HepG2 (cell line): ENCODE measurements around the gene UBE3B. TPM values are rescaled to one million over a fixed set of nuclear protein-coding genes. Genes with fewer than 3 reads are reported as not detected.

Source experiments
- ATAC-seq: fragments of 200-7000 bp; cut with Tn5 transposase; 3 replicates; pipeline ENCODE4 v1.9.1; 2020; ENCODE audit warnings: mild to moderate bottlenecking, moderate library complexity
- BruUV-seq: library from RNA; stranded (reverse); fragments of 400-500 nt; replicated peaks from 2 replicates; lab custom pipeline; 2021; lab: Mats Ljungman, UMichigan
- CTCF ChIA-PET: fragments of 300-600 bp; formaldehyde crosslinking; extraction: SDS; loops from one replicate; lab custom pipeline; 2021; ENCODE audit warnings: low total read pairs, inconsistent platforms, low intra/inter-chr PET ratio; lab: Yijun Ruan, JAX
- POLR2A ChIA-PET: fragments of 350-600 bp; sonication (Branson Sonifier 250); formaldehyde crosslinking; loops from one replicate; lab custom pipeline; 2020; ENCODE audit warnings: antibody characterized with exemption, inconsistent platforms; lab: Yijun Ruan, JAX
- DNase-seq: peaks from one replicate; pipeline ENCODE4 v3.0.0-alpha.2; 2015; ENCODE audit warnings: low spot score
- FAIRE-seq: peaks from 3 replicates; lab custom pipeline; 2011; peaks lifted over from hg19 to GRCh38; lab: Jason Lieb, UNC
- H2AFZ ChIP-seq: one replicate; pipeline ENCODE4 v1.6.1; 2011; ENCODE audit warnings: low read length, inconsistent platforms
- H3K27ac ChIP-seq: fragments of 300-600 bp; 3 replicates; pipeline ENCODE4 v1.8.0; 2011; ENCODE audit warnings: mixed run types, mild to moderate bottlenecking, mixed read lengths, low read length, inconsistent platforms; ENCODE audit not compliant: insufficient read depth; ENCODE audit errors: extremely low read length
- H3K27me3 ChIP-seq, 2 experiments: fragments of 200-600 bp in 1 of 2; 2 replicates in 1 of 2; 3 replicates in 1 of 2; pipeline versions ENCODE4 v1.6.0 to v1.8.0; 2011; ENCODE audit warnings: low read length in 2 of 2, mild to moderate bottlenecking in 2 of 2, moderate library complexity in 2 of 2, inconsistent platforms in 1 of 2; ENCODE audit not compliant: insufficient read depth in 2 of 2, control insufficient read depth in 1 of 2
- H3K36me3 ChIP-seq, 2 experiments: fragments of 200-600 bp in 1 of 2; replicated peaks in 1 of 2; 2 replicates in 1 of 2; 3 replicates in 1 of 2; pipeline versions ENCODE4 v1.5.1 to v1.8.0; 2011; ENCODE audit warnings: low read length in 2 of 2, inconsistent platforms in 1 of 2; ENCODE audit not compliant: insufficient read depth in 2 of 2, control insufficient read depth in 1 of 2
- H3K4me1 ChIP-seq: 2 replicates; pipeline ENCODE4 v1.5.1; 2012; ENCODE audit warnings: low read length, inconsistent platforms; ENCODE audit not compliant: insufficient read depth
- H3K4me2 ChIP-seq: 2 replicates; pipeline ENCODE4 v1.6.0; 2011; ENCODE audit warnings: low read depth, low read length, inconsistent platforms
- H3K4me3 ChIP-seq, 3 experiments: fragments of 200-600 bp in 1 of 3; sonication (generic), shearing (Covaris generic) in 1 of 3; replicated peaks in 1 of 3; 2 replicates each; pipeline ENCODE4 v1.5.1; 2011 to 2016; ENCODE audit warnings: low read length in 3 of 3, inconsistent platforms in 2 of 3, low read depth in 2 of 3, mild to moderate bottlenecking in 2 of 3, control low read depth in 1 of 3, mixed read lengths in 1 of 3; ENCODE audit not compliant: insufficient read depth in 1 of 3
- H3K79me2 ChIP-seq: one replicate; pipeline ENCODE4 v1.6.1; 2011; ENCODE audit warnings: low read length, inconsistent platforms; ENCODE audit not compliant: insufficient read depth
- H3K9ac ChIP-seq: 2 replicates; pipeline ENCODE4 v1.6.0; 2011; ENCODE audit warnings: mild to moderate bottlenecking, low read depth, low read length, inconsistent platforms; ENCODE audit not compliant: insufficient read depth
- H3K9me3 ChIP-seq: 2 replicates; pipeline ENCODE4 v1.5.1; 2012; ENCODE audit warnings: mild to moderate bottlenecking, low read length
- H4K20me1 ChIP-seq: 2 replicates; pipeline ENCODE4 v1.6.0; 2011; ENCODE audit warnings: inconsistent platforms, mild to moderate bottlenecking, low read length, moderate library complexity; ENCODE audit not compliant: insufficient read depth
- FOXJ3 ChIP-seq: sonication (generic); formaldehyde crosslinking; IDR thresholded peaks from 2 replicates; pipeline ENCODE4 v1.4.0; 2020; ENCODE audit warnings: missing genetic modification reagents, mild to moderate bottlenecking, borderline replicate concordance
- HOXA7 ChIP-seq: sonication (generic); formaldehyde crosslinking; IDR thresholded peaks from 2 replicates; pipeline ENCODE4 v1.8.1; 2022; ENCODE audit warnings: mild to moderate bottlenecking, missing genetic modification reagents, moderate library complexity
- KMT2A ChIP-seq: sonication (generic); formaldehyde crosslinking; IDR thresholded peaks from 2 replicates; pipeline ENCODE4 v1.4.0; 2020; ENCODE audit warnings: missing genetic modification reagents
- MAFK ChIP-seq, 2 experiments: IDR thresholded peaks in 1 of 2; conservative IDR thresholded peaks in 1 of 2; 2 replicates each; pipeline ENCODE4 v1.6.1; 2011; ENCODE audit warnings: improper control_type of control experiment in 2 of 2, low read length in 2 of 2
- ZBTB3 ChIP-seq: sonication (generic); formaldehyde crosslinking; IDR thresholded peaks from 2 replicates; pipeline ENCODE4 v1.4.0; 2020; ENCODE audit warnings: low read depth, mild to moderate bottlenecking, moderate library complexity, missing genetic modification reagents, borderline replicate concordance
- ZNF10 ChIP-seq: sonication (generic); formaldehyde crosslinking; IDR thresholded peaks from 2 replicates; pipeline ENCODE4 v1.4.0; 2020; ENCODE audit warnings: mild to moderate bottlenecking, low read depth, missing genetic modification reagents, borderline replicate concordance
- ZNF431 ChIP-seq: sonication (generic); formaldehyde crosslinking; IDR thresholded peaks from 2 replicates; pipeline ENCODE4 v1.9.0; 2022; ENCODE audit warnings: missing genetic modification reagents, low read depth, mild to moderate bottlenecking, borderline replicate concordance
- ZNF460 ChIP-seq: sonication (generic); formaldehyde crosslinking; IDR thresholded peaks from 2 replicates; pipeline ENCODE4 v1.5.1; 2020; ENCODE audit warnings: missing genetic modification reagents, mild to moderate bottlenecking, borderline replicate concordance
- ZNF530 ChIP-seq: sonication (generic); formaldehyde crosslinking; IDR thresholded peaks from 2 replicates; pipeline ENCODE4 v1.5.0; 2020; ENCODE audit warnings: low read depth, mild to moderate bottlenecking, missing genetic modification reagents
- ZNF781 ChIP-seq: sonication (generic); formaldehyde crosslinking; IDR thresholded peaks from 2 replicates; pipeline ENCODE4 v1.5.1; 2020; ENCODE audit warnings: borderline replicate concordance, mild to moderate bottlenecking, missing genetic modification reagents; ENCODE audit errors: not compliant biosample characterization
- WGBS: methylation state at CpG from one replicate; pipeline ENCODE4 v1.1.6; 2017; ENCODE audit warnings: low lambda C conversion rate; 5-methylcytosine and 5-hydroxymethylcytosine counted together
- in situ Hi-C: cut with HindIII; loops from 2 replicates; pipeline ENCODE4 v1.10.0; 2017; ENCODE audit warnings: low pct_unique_long_range_greater_than_20kb; ENCODE audit not compliant: extremely low pct_ligation_motif_present
- intact Hi-C: fragments of 100-400 bp; cut with micrococcal nuclease; formaldehyde crosslinking; loops from one replicate; pipeline ENCODE4 v1.10.0; 2022; ENCODE audit not compliant: unreplicated experiment
- polyA plus RNA-seq, 8 experiments: library from polyadenylated mRNA; depleted of rRNA in 3 of 8; stranded (reverse) in 7 of 8; unstranded in 1 of 8; fragments of >200 nt; fragmentation: Illumina TruSeq in 4 of 8; extraction: Trizol in 4 of 8; gene quantifications; 2 replicates each; pipeline versions ENCODE4 v1.2.1 to v1.2.3, GENCODE V29; 2011 to 2016; ENCODE audit warnings: low read depth in 4 of 8, missing spikeins in 1 of 8, mixed read lengths in 1 of 8; ENCODE audit not compliant: insufficient read depth in 1 of 8
- total RNA-seq, 5 experiments: library from RNA; depleted of rRNA; stranded (reverse); fragments of >200 nt; fragmentation: Illumina TruSeq; extraction: Trizol; gene quantifications; 2 replicates each; pipeline ENCODE4 v1.2.3, GENCODE V29; 2016; ENCODE audit warnings: low read depth in 1 of 5
- TF ChIP-seq, protein P1 (sequence below): sonication (generic); formaldehyde crosslinking; IDR thresholded peaks from 2 replicates; pipeline ENCODE4 v1.5.1; 2020; ENCODE audit warnings: missing genetic modification reagents, mild to moderate bottlenecking, borderline replicate concordance

Gene UBE3B
- total and polyA plus RNA-seq, 2 of the 13 experiments (the other 11 are each of a cell fraction or from before 2014, with no cell fraction given): 22.7 to 25.3 TPM

DNA sequence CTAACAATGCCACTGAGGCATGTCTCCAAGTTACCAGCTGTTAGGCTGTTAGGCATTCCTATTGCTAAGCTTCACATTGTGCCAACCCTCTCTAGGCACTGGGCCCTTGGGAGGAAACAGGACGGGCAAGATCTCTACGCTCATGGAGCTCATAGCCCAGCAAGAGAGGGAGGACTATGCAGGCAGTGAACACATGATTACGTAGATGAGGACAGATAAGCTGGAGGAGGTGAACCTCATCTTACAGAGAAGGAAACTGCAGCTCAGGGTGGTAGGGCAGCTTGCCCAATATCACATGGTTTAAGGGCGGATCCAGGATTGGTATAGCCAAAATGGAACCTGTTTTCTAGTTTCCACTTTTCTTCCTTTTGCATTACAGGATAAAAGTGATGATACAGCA is 7.8 kb downstream of the UBE3B start:
- ChIA-PET POLR2A (no interaction called here), CTCF (no interaction called here)

GRCh38 chr12:109487181-109488050 is 10.0 kb downstream of the UBE3B start:
- no TSS peak for BruUV-seq
- no peak overlapping the region for H3K4me2 ChIP-seq
- CTCF ChIA-PET: no interaction called here
- no peaks in the 10 kb centered on the region for H3K27me3 ChIP-seq
- H3K9me3 ChIP-seq: no peaks in the 10 kb centered on the region
- in situ Hi-C loops (no loop called here), intact Hi-C loops (no loop called here)
- no peaks in the 10 kb centered on the region for H3K79me2 ChIP-seq
- 80% methylated on average over 6 of the region's 9 CpGs for WGBS
- POLR2A ChIA-PET: no interaction called here
- ATAC-seq (no peak), DNase-seq (no peak), FAIRE-seq (no peak)
- H4K20me1 ChIP-seq: no peaks in the 10 kb centered on the region
- no peak overlapping the region for H2AFZ ChIP-seq
- H3K27ac ChIP-seq: no peak overlapping the region
- no peak overlapping the region for H3K9ac ChIP-seq
- H3K36me3 ChIP-seq: peaks cover 28 to 82% of the 10 kb centered on the region in 2 experiments
- no peak overlapping the region for H3K4me3 ChIP-seq
- H3K4me1 ChIP-seq: peaks cover 7% of the 10 kb centered on the region
- TF ChIP-seq, protein P1, sequence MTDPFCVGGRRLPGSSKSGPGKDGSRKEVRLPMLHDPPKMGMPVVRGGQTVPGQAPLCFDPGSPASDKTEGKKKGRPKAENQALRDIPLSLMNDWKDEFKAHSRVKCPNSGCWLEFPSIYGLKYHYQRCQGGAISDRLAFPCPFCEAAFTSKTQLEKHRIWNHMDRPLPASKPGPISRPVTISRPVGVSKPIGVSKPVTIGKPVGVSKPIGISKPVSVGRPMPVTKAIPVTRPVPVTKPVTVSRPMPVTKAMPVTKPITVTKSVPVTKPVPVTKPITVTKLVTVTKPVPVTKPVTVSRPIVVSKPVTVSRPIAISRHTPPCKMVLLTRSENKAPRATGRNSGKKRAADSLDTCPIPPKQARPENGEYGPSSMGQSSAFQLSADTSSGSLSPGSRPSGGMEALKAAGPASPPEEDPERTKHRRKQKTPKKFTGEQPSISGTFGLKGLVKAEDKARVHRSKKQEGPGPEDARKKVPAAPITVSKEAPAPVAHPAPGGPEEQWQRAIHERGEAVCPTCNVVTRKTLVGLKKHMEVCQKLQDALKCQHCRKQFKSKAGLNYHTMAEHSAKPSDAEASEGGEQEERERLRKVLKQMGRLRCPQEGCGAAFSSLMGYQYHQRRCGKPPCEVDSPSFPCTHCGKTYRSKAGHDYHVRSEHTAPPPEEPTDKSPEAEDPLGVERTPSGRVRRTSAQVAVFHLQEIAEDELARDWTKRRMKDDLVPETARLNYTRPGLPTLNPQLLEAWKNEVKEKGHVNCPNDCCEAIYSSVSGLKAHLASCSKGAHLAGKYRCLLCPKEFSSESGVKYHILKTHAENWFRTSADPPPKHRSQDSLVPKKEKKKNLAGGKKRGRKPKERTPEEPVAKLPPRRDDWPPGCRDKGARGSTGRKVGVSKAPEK (CRISPR knock-in tag): no peak
- TF ChIP-seq HOXA7 (CRISPR knock-in tag) (no peak), ZNF431 (no peak), ZNF460 (CRISPR knock-in tag) (no peak), ZNF781 (CRISPR knock-in tag) (no peak), FOXJ3 (CRISPR knock-in tag) (no peak)

More for the DNA sequence above, 7.8 kb downstream of the UBE3B start:
- Histone ChIP-seq H4K20me1 (no peaks in the 10 kb centered on the region), H3K27me3 (no peaks in the 10 kb centered on the region), H3K27ac (no peak overlapping the region), H2AFZ (no peak overlapping the region)
- in situ Hi-C loops: no loop called here
- no peak for DNase-seq
- 97% methylated on average over 4 of the region's 4 CpGs for WGBS
- TF ChIP-seq ZBTB3 (CRISPR knock-in tag) (no peak), MAFK (conservative IDR thresholded peaks at IDR 0.05 in 1 of 2, IDR thresholded peaks at IDR 0.05 in 1 of 2; ENCODE audit: low read length in 2 of 2) (peak; percentile 22 to 38; a peak in 2 of 4 replicates), KMT2A (CRISPR knock-in tag) (no peak), ZNF10 (no peak), ZNF530 (CRISPR knock-in tag) (no peak)
- TF ChIP-seq, all 625 proteins: peak for 1
- no peak for ATAC-seq
- Histone ChIP-seq H3K79me2 (no peaks in the 10 kb centered on the region), H3K4me2 (no peak overlapping the region), H3K4me1 (peaks cover 10% of the 10 kb centered on the region), H3K9me3 (no peaks in the 10 kb centered on the region), H3K9ac (no peak overlapping the region), H3K36me3 (peaks cover 25 to 69% of the 10 kb centered on the region in 2 experiments), H3K4me3 (no peak overlapping the region)
- no TSS peak for BruUV-seq
- intact Hi-C loops: no loop called here
- FAIRE-seq: no peak
